Panc1 (cell line): ENCODE data around the gene FANCI. TPM values are rescaled to one million over a fixed set of nuclear protein-coding genes. Genes with fewer than 3 reads are reported as not detected.
A peak's percentile ranks its signal among the peaks of the same experiment; 100 is the strongest.

Experiments used
- ATAC-seq: fragments of 200-7000 bp; cut with Tn5 transposase; 2 replicates; pipeline ENCODE4 v1.9.1; 2020; ENCODE audit warnings: mild to moderate bottlenecking, moderate library complexity
- BruUV-seq: library from RNA; stranded (reverse); fragments of 400-500 nt; replicated peaks from 2 replicates; lab custom pipeline; 2021; lab: Mats Ljungman, UMichigan
- CTCF ChIA-PET: fragments of 300-600 bp; sonication (Branson Sonifier 250); formaldehyde crosslinking; loops from one replicate; lab custom pipeline; 2022; ENCODE audit warnings: antibody characterized with exemption; lab: Charles Lee
- POLR2A ChIA-PET: fragments of 300-600 bp; sonication (Branson Sonifier 250); formaldehyde crosslinking; loops from one replicate; lab custom pipeline; 2022; ENCODE audit warnings: antibody characterized with exemption; lab: Charles Lee
- DNase-seq: peaks from one replicate; pipeline ENCODE4 v3.0.0-alpha.2; 2010; ENCODE audit warnings: low read depth, low spot score
- H3K27ac ChIP-seq: 2 replicates; pipeline ENCODE4 v1.5.1; 2011; ENCODE audit warnings: mild to moderate bottlenecking, low read length, inconsistent platforms
- H3K27me3 ChIP-seq: fragments of 200-500 bp; sonication (Bioruptor generic); 2 replicates; pipeline ENCODE4 v1.6.0; 2014; ENCODE audit warnings: low read length, inconsistent platforms; ENCODE audit not compliant: control insufficient read depth, insufficient read depth
- H3K36me3 ChIP-seq: fragments of 200-500 bp; sonication (Bioruptor generic); 2 replicates; pipeline ENCODE4 v1.5.1; 2014; ENCODE audit warnings: inconsistent platforms, mild to moderate bottlenecking, low read length, moderate library complexity; ENCODE audit not compliant: control insufficient read depth, insufficient read depth
- H3K4me1 ChIP-seq: 2 replicates; pipeline ENCODE4 v1.5.1; 2011; ENCODE audit warnings: inconsistent platforms, mild to moderate bottlenecking, low read length, moderate library complexity; ENCODE audit not compliant: control insufficient read depth, insufficient read depth
- H3K4me3 ChIP-seq, 2 experiments: 2 replicates each; pipeline ENCODE4 v1.5.1; 2011 to 2012; ENCODE audit warnings: low read depth in 2 of 2, low read length in 2 of 2, mild to moderate bottlenecking in 2 of 2, inconsistent platforms in 1 of 2, moderate library complexity in 1 of 2
- H3K9me3 ChIP-seq: fragments of 200-500 bp; sonication (Bioruptor generic); 2 replicates; pipeline ENCODE4 v1.5.1; 2014; ENCODE audit warnings: low read depth, mild to moderate bottlenecking, inconsistent platforms, low read length, moderate library complexity; ENCODE audit not compliant: control insufficient read depth, insufficient read depth
- CTCF ChIP-seq: fragments of 450-650 bp; IDR thresholded peaks from 2 replicates; pipeline ENCODE4 v1.5.1; 2017; ENCODE audit warnings: mild to moderate bottlenecking
- POLR2AphosphoS5 ChIP-seq: IDR thresholded peaks from 2 replicates; pipeline ENCODE4 v1.6.1; 2012; ENCODE audit warnings: mild to moderate bottlenecking, low read depth, low read length, moderate library complexity
- REST ChIP-seq, 2 experiments: IDR thresholded peaks; 2 replicates each; pipeline ENCODE4 v1.6.1; 2011 to 2012; ENCODE audit warnings: low read depth in 2 of 2, control low read depth in 1 of 2, low read length in 1 of 2, mild to moderate bottlenecking in 1 of 2, moderate library complexity in 1 of 2; ENCODE audit not compliant: insufficient read depth in 1 of 2
- SIN3A ChIP-seq: IDR thresholded peaks from 2 replicates; pipeline ENCODE4 v1.6.1; 2012; ENCODE audit warnings: low read depth, mild to moderate bottlenecking, low read length, moderate library complexity, borderline replicate concordance; ENCODE audit not compliant: insufficient read depth
- TCF7L2 ChIP-seq: IDR thresholded peaks from 2 replicates; pipeline ENCODE4 v1.6.1; 2011; ENCODE audit warnings: mild to moderate bottlenecking, low read depth, low read length, inconsistent platforms
- in situ Hi-C: cut with HindIII; loops from 2 replicates; pipeline ENCODE4 v1.10.0; 2016; ENCODE audit warnings: low sequenced_read_pairs, low pct_unique_long_range_greater_than_20kb
- intact Hi-C: fragments of 100-400 bp; cut with micrococcal nuclease; formaldehyde crosslinking; loops from one replicate; pipeline ENCODE4 v1.10.0; 2022; ENCODE audit not compliant: unreplicated experiment
- total RNA-seq: library from RNA; stranded (reverse); gene quantifications from one replicate; pipeline ENCODE4 v1.2.1, GENCODE V29; 2021; ENCODE audit not compliant: unreplicated experiment

Gene FANCI
- total RNA-seq, 1 experiment from 2014 or later = 96.2 TPM

GRCh38 chr15:89333959-89334509, 90.3 kb downstream of the FANCI start:
- ATAC-seq (no peak), DNase-seq (no peak)
- H3K36me3 ChIP-seq = peaks cover 39% of the 10 kb centered on the region
- no peaks in the 10 kb centered on the region for H3K9me3 ChIP-seq
- POLR2A ChIA-PET = no interaction called here
- H3K4me1 ChIP-seq = peaks cover 32% of the 10 kb centered on the region
- TF ChIP-seq REST (IDR thresholded peaks at IDR 0.05; ENCODE audit: insufficient read depth in 1 of 2, low read depth in 2 of 2, low read length in 1 of 2) (no peak), CTCF (no peak), POLR2AphosphoS5 (no peak)
- intact Hi-C loops (no loop called here), in situ Hi-C loops (no loop called here)
- H3K4me3 ChIP-seq = peak overlapping the region; percentile 95 to 96
- CTCF ChIA-PET = interaction anchor here (0.8 kb wide), 1 partner anchor 23 kb away, joined by 10 read pairs; no protein-coding TSS in a partner anchor
- BruUV-seq = no TSS peak
- no peaks in the 10 kb centered on the region for H3K27me3 ChIP-seq
- H3K27ac ChIP-seq = peak overlapping the region; percentile 93

DNA sequence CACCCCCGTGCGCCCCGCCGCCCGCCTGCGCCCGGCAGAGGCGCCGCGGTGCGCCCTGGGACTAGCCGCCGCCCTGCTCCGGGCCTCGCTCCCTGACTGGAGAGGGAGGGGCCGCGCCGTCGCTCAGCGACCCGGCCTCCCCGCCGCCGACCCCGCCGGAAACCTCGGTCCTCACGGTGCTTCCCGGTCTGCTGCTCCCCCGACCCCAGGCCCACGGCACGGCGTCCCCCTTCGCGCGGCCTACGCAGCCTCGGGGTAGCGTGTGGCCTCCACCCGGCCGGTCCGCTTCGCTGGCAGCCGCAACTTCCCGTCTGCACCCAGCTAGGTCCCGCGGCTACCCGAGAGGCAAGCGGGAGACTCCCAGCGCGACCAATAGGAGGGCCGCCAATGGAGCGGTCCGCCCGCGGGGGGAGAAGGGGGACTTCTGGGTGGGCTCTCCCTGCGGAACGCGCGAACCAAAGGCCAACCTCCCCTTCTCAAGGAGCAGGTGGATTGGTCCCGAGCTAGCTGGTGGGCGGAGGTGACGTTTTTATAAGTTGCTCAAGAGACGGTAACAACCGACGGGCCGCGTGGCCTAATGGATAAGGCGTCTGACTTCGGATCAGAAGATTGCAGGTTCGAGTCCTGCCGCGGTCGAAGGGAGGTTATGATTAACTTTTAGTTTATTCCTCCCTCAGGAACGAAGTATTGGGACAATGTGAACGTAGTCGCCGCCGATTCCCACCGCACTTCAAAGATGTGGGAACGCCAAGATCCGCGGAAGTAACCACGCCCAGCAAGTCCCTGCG, 90.9 kb downstream of the FANCI start, which contains the start of gene POLG:
TSS of gene POLG (minus strand) at position 315 of the 788 bp plus-strand sequence. CDS start 1,070 bp downstream, outside the sequence.
- Histone ChIP-seq H3K4me3 (peak within 1 kb of the TSS; percentile 95 to 96), H3K27ac (peak within 1 kb of the TSS; percentile 93), H3K36me3 (peaks cover 33% of the 10 kb centered on the region), H3K27me3 (no peaks in the 10 kb centered on the region), H3K4me1 (peaks cover 32% of the 10 kb centered on the region), H3K9me3 (no peaks in the 10 kb centered on the region)
- ATAC-seq (peak; percentile 95), DNase-seq (peak; percentile 97)
- intact Hi-C loops = no loop called here
- TF ChIP-seq POLR2AphosphoS5 (peak; percentile 97), REST (IDR thresholded peaks at IDR 0.05; ENCODE audit: insufficient read depth in 1 of 2, low read depth in 2 of 2, low read length in 1 of 2) (no peak), SIN3A (peak; percentile 93; the same call in 1 of the 2 replicates), TCF7L2 (peak; percentile 96), CTCF (no peak)
- ChIA-PET POLR2A (interaction anchor here (0.7 kb wide), 1 partner anchor 37 kb away, joined by 3 read pairs; no protein-coding TSS in a partner anchor), CTCF (interaction anchor here (0.5 to 0.8 kb wide), 2 partner anchors 22 to 94 kb away, joined by 4 to 10 read pairs; no protein-coding TSS in a partner anchor)
- in situ Hi-C loops = no loop called here
- BruUV-seq = no TSS peak
